Psoas muscle (tissue), 8 donors: ENCODE data around the gene ATP6V1C2. TPM values are rescaled to one million over a fixed set of nuclear protein-coding genes. Genes with fewer than 3 reads are reported as not detected.

Experiments used
- ATAC-seq, 4 donors: fragments of 200-7000 bp; cut with Tn5 transposase; one replicate each; pipeline ENCODE4 v1.9.1; 2020; ENCODE audit warnings: moderate library complexity in 3 of 4, mild to moderate bottlenecking in 2 of 4
- DNase-seq, 2 donors: peaks; one replicate each; pipeline ENCODE4 v3.0.0-alpha.2; 2020
- H3K27ac ChIP-seq: fragments of 200-600 bp; one replicate; pipeline ENCODE4 v1.8.0; 2022
- H3K27me3 ChIP-seq, 3 donors: fragments of 200-600 bp in 1 of 3; one replicate each; pipeline versions ENCODE4 v1.6.1 to v1.8.0; 2013 to 2022; ENCODE audit warnings: low read length in 2 of 3, mild to moderate bottlenecking in 2 of 3, moderate library complexity in 1 of 3; ENCODE audit not compliant: insufficient read depth in 3 of 3
- H3K36me3 ChIP-seq, 2 donors: fragments of 200-600 bp in 1 of 2; one replicate each; pipeline versions ENCODE4 v1.6.1 to v1.8.0; 2013 to 2022; ENCODE audit warnings: low read depth in 1 of 2, mild to moderate bottlenecking in 1 of 2, moderate library complexity in 1 of 2; ENCODE audit not compliant: insufficient read depth in 1 of 2
- H3K4me1 ChIP-seq: fragments of 200-600 bp; one replicate; pipeline ENCODE4 v1.8.0; 2022
- H3K4me3 ChIP-seq: fragments of 200-600 bp; one replicate; pipeline ENCODE4 v1.8.0; 2022; ENCODE audit warnings: mild to moderate bottlenecking
- H3K9me3 ChIP-seq: fragments of 200-600 bp; one replicate; pipeline ENCODE4 v1.8.0; 2022
- CTCF ChIP-seq: fragments of 200-600 bp; IDR thresholded peaks from one replicate; pipeline ENCODE4 v1.8.0; 2022; ENCODE audit warnings: antibody characterized with exemption
- WGBS, 3 donors: extraction: QIAGEN DNeasy Blood & Tissue Kit; methylation state at CpG; one replicate each; pipeline versions ENCODE4 v1.1.6 to v1.1.7; 2013; 5-methylcytosine and 5-hydroxymethylcytosine counted together
- intact Hi-C, 2 donors: fragments of 100-400 bp; cut with DNase I; formaldehyde crosslinking; loops; one replicate each; pipeline versions ENCODE4 v1.11.0 to v1.14.2; 2022
- polyA plus RNA-seq, 3 donors: library from polyadenylated mRNA; stranded (reverse); fragments of 200-250 nt; gene quantifications; one replicate each; pipeline ENCODE4 v1.2.3, GENCODE V29; 2013
- total RNA-seq, 4 donors: library from RNA; stranded (reverse); fragmentation: NEBNext Ultra II Directional in 2 of 4; extraction: Animal tissue kit (Norgen Biotek cat#: 25700) in 2 of 4; gene quantifications; one replicate each; pipeline versions ENCODE4 v1.2.1 to v1.2.4, GENCODE V29; 2021 to 2023
- donor health status: healthy with polysubstance abuse.
- donor health status: DM: no; HTN: no; CAD: no; lungs with moderate emphysema.
- donor health status: Bipolar disorder and iron deficiency.
- donor health status: healthy.
- donor health status: DM: yes; HTN: yes; CAD: no.
- donor health status: DM: no; HTN: no; CAD: no.
- donor health status: DM: no; HTN: no; CAD: no.
- donor health status: DM: yes; HTN: yes; CAD: no.

The ATP6V1C2 gene
- total and polyA plus RNA-seq, 7 donors, result 0.11 to 0.70 (median 0.25) TPM

GRCh38 chr2:10788855-10789254 lies 67.4 kb downstream of the ATP6V1C2 start:
- whole genome bisulfite sequencing, 3 donors, result 78 to 93% (median 90%) methylated on average over 8 of the region's 8 CpGs
- Histone ChIP-seq H3K27ac (no peak overlapping the region), H3K4me1 (no peaks in the 10 kb centered on the region), H3K27me3 (no peaks in the 10 kb centered on the region), H3K9me3 (no peaks in the 10 kb centered on the region), H3K36me3 (peaks cover 19 to 93% of the 10 kb centered on the region in 2 donors), H3K4me3 (no peak overlapping the region)
- intact Hi-C loops, result no loop called here
- DNase-seq (no peak), ATAC-seq (no peak)
- TF ChIP-seq CTCF, result no peak

DNA sequence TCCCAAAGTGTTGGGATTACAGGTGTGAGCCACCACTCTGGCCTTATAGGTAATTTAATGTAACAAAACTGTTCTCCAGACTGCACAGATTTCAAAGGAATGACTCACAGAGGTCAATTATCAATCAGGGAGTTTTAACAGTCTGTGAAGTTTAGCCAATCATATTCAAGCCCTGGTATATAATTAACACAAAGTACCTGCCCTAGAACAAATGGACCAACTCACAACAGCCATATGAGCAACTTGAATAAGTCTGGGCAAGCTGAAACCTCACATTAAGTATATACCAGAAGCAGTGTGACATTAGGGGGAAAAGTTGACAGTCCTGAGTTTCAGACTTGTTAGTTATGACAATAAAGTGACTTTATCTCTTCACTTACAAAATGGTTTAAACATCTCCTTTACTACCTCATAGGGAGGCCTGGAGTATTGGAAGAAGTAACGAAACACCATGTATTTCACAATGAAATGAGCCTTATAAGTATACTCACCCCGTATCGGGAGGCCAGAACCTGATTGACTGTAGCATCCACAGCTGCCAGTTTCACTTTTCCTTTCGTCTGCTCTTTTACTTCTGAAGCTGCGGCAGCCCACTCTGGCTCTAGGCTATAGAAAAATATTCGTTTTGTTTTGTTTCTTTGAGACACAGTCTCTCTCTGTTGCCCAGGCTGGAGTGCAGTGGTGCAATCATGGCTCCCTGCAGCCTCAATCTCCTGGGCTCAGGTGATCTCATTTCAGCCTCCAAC lies 69.0 kb downstream of the ATP6V1C2 start:
- intact Hi-C loops, result no loop called here
- Histone ChIP-seq H3K9me3 (no peaks in the 10 kb centered on the region), H3K4me3 (no peak overlapping the region), H3K27ac (no peak overlapping the region), H3K27me3 (no peaks in the 10 kb centered on the region), H3K4me1 (no peaks in the 10 kb centered on the region), H3K36me3 (peaks cover 16 to 87% of the 10 kb centered on the region in 2 donors)
- DNase-seq (no peak), ATAC-seq (no peak)
- no peak for TF ChIP-seq CTCF
- 91 to 97% (median 93%) methylated on average over 6 of the region's 6 CpGs for WGBS, 3 donors

DNA sequence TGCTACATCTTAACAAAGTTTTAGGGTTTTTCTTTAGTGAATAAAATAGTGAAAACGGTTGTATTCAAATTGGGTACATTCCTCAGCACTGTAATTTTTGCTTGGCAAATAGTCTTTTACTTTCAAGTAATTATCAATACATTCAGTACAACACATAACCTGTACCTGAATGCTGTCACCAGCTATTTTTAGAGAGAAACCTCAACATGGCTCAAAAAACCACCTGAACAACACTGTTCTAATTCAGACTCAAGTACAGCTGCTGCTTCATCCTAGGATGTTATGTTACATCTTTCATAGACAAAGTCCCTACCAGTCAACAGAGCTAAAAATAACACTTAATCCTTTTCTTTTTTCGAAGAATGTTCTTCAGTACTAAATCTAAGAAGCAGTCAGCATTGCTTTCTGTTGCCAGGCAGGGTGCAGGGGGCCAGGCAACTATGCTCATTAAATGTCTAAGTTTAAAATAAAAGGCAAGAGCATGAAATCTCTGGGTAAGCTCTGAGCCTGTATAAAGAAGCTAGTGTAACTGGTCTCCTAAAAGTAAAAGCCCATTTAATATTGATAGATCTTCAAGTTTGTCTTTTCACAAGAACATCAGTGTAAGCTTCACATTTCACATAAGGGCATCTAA lies 70.7 kb downstream of the ATP6V1C2 start:
- Histone ChIP-seq H3K36me3 (peaks cover 20 to 87% of the 10 kb centered on the region in 2 donors), H3K4me3 (no peak overlapping the region), H3K27ac (no peak overlapping the region), H3K9me3 (no peaks in the 10 kb centered on the region), H3K27me3 (no peaks in the 10 kb centered on the region), H3K4me1 (no peaks in the 10 kb centered on the region)
- intact Hi-C loops, result no loop called here
- peak in 3 of 4 donors; percentile 30 to 44 (median 44) for ATAC-seq
- WGBS, 3 donors, result 56 to 59% (median 57%) methylated on average over 2 of the region's 2 CpGs
- no peak for TF ChIP-seq CTCF
- DNase-seq, result no peak

DNA sequence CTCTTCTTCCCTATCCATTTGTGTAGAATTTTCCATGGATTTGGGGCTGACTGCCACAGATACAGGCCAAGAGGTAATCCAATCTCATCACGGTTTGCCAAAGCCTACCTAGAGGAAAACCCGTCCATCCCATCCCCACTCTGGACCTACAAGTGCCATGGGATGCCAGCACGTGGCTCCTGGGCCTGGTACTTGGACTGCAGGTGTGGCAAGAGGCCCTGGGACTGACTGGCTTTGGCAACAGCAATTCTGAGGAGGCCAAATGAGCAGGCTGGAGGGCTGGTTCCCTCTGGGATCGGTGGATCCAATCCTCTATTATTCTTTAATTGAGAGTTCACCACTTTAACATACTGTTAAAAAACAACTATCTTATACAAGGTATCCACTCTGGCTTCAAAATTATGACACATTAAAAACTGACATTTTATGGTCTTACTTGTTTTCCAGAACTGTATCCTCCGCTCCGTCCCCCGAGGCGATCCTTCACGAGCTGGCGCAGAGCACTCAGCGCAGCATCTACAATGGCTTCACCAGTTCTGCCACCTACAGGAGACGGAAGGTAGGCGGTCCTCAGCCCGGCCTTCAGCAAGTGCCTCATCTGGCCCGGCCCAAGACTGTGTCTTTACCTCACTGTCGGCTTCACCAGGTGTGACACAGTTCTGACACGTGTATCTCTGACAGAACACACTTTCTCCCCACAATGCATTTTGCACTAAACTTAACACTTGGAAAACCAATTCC lies 71.4 kb downstream of the ATP6V1C2 start:
- ATAC-seq, result no peak
- TF ChIP-seq CTCF, result no peak
- Histone ChIP-seq H3K27ac (no peak overlapping the region), H3K4me3 (no peak overlapping the region), H3K27me3 (no peaks in the 10 kb centered on the region), H3K4me1 (no peaks in the 10 kb centered on the region), H3K36me3 (peaks cover 23 to 87% of the 10 kb centered on the region in 2 donors), H3K9me3 (no peaks in the 10 kb centered on the region)
- WGBS, 3 donors, result 86 to 89% (median 87%) methylated on average over 17 of the region's 17 CpGs
- intact Hi-C loops, result no loop called here
- DNase-seq, result no peak
